Skeletal muscle tissue (tissue), 1 donor: ENCODE results near the gene ZNF518B. TPM values are rescaled to one million over a fixed set of nuclear protein-coding genes. Genes with fewer than 3 reads are reported as not detected.

Experiments
- total RNA-seq: library from RNA; depleted of rRNA; stranded (reverse); fragments of >200 nt; gene quantifications from one replicate; pipeline ENCODE4 v1.2.3, GENCODE V29; 2014

ZNF518B gene
- total RNA-seq, 1 donor from 2014 or later = 23.5 TPM

Other genes starting within 250 kb of the ZNF518B start
- gene CLNK, start 227.3 kb upstream of the ZNF518B start, total RNA-seq = not detected